ENCODE measurements around the gene RNF212.

- TF ChIP-seq CTCF (IDR thresholded peaks at IDR 0.05) (no peak), POLR2A (IDR thresholded peaks at IDR 0.05) (no peak)
Measured at GRCh38 chr4:1136048-1136447, 22.7 kb upstream of the RNF212 start.

All from thyroid gland (tissue), 4 donors.